HEK293T (cell line): ENCODE results near the gene KCNJ5.

Experiments
- CTCF ChIA-PET: fragments of 350-600 bp; formaldehyde crosslinking; extraction: SDS; loops from one replicate; lab custom pipeline; 2021; ENCODE audit warnings: antibody characterized with exemption, inconsistent platforms; lab: Yijun Ruan, JAX
- POLR2A ChIA-PET: fragments of 350-600 bp; formaldehyde crosslinking; extraction: SDS; loops from one replicate; lab custom pipeline; 2020; ENCODE audit warnings: antibody characterized with exemption, inconsistent platforms; lab: Yijun Ruan, JAX
- DNase-seq: peaks from one replicate; pipeline ENCODE4 v3.0.0; 2012; ENCODE audit warnings: mixed read lengths; ENCODE audit errors: extremely low spot score
- ARNT ChIP-seq: fragments of 450-650 bp; IDR thresholded peaks from 2 replicates; pipeline ENCODE4 v1.6.1; 2017; ENCODE audit warnings: mild to moderate bottlenecking
- BHLHE40 ChIP-seq: fragments of 450-650 bp; IDR thresholded peaks from 2 replicates; pipeline ENCODE4 v1.6.1; 2016; ENCODE audit warnings: mild to moderate bottlenecking, moderate library complexity, borderline replicate concordance
- CTBP1 ChIP-seq: fragments of 450-650 bp; IDR thresholded peaks from 2 replicates; pipeline ENCODE4 v1.6.1; 2016; ENCODE audit warnings: borderline replicate concordance
- ELF4 ChIP-seq: fragments of 450-650 bp; IDR thresholded peaks from 2 replicates; pipeline ENCODE4 v1.6.1; 2017; ENCODE audit warnings: antibody characterized with exemption
- FOXA1 ChIP-seq: fragments of 450-650 bp; IDR thresholded peaks from 2 replicates; pipeline ENCODE4 v1.6.1; 2016; ENCODE audit warnings: mild to moderate bottlenecking
- FOXK2 ChIP-seq: fragments of 450-650 bp; IDR thresholded peaks from 2 replicates; pipeline ENCODE4 v1.6.1; 2016; ENCODE audit warnings: mild to moderate bottlenecking
- FOXM1 ChIP-seq: fragments of 450-650 bp; IDR thresholded peaks from 2 replicates; pipeline ENCODE4 v1.6.1; 2017; ENCODE audit warnings: mild to moderate bottlenecking, borderline replicate concordance
- HDGF ChIP-seq: fragments of 450-650 bp; IDR thresholded peaks from 2 replicates; pipeline ENCODE4 v1.6.1; 2017; ENCODE audit warnings: antibody characterized with exemption, borderline replicate concordance
- L3MBTL2 ChIP-seq: fragments of 450-650 bp; conservative IDR thresholded peaks from 2 replicates; pipeline ENCODE4 v1.6.1; 2016; ENCODE audit warnings: mild to moderate bottlenecking
- LEF1 ChIP-seq: fragments of 450-650 bp; IDR thresholded peaks from 2 replicates; pipeline ENCODE4 v1.6.1; 2017; ENCODE audit warnings: mild to moderate bottlenecking, borderline replicate concordance
- NFRKB ChIP-seq: fragments of 450-650 bp; IDR thresholded peaks from 2 replicates; pipeline ENCODE4 v1.6.1; 2016; ENCODE audit warnings: mild to moderate bottlenecking, moderate library complexity
- SP1 ChIP-seq: fragments of 450-650 bp; IDR thresholded peaks from 2 replicates; pipeline ENCODE4 v1.6.1; 2017
- SUZ12 ChIP-seq: fragments of 450-650 bp; IDR thresholded peaks from 2 replicates; pipeline ENCODE4 v1.6.1; 2016; ENCODE audit warnings: mild to moderate bottlenecking
- TARDBP ChIP-seq: fragments of 450-650 bp; IDR thresholded peaks from 2 replicates; pipeline ENCODE4 v1.6.1; 2016
- ZNF384 ChIP-seq: fragments of 450-650 bp; IDR thresholded peaks from 2 replicates; pipeline ENCODE4 v1.6.1; 2016
- TF ChIP-seq, protein P1 (sequence below): fragments of 450-650 bp; IDR thresholded peaks from 2 replicates; pipeline ENCODE4 v1.6.1; 2016

Gene KCNJ5

DNA sequence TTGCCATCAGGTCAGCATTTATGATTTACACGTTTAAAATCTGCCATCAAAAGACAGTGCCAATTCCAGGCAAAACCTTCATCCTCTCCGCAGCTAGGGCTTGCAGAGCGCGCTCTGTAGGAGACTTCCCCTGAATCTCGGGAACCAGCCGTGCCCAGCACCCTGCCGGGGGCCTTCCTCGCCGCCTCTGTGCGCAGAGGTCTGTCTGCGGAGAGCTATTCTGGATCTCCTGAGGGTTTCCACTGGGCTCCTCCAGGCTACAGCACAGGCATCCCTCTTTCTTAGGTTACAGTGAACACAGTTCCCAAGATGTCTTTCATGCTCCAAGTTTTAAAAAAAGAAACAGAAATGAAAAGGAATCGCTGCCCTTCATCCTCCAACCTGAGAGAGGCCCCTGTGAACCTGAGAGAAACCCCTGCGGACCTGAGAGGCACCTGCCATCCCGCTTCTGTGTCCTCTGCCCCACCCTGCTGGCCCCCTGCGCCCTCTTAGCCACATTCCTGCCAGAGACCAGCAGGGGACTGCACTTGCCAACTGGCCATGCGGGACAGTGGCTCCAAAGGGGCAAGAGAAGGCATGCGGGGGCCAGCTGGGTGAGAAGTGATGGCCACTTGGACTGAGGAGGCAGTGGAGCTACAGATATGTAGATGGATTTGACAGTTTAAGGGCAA, 35.4 kb downstream of the KCNJ5 start:
- no peak for DNase-seq
- ChIA-PET CTCF (no interaction called here), POLR2A (no interaction called here)
- TF ChIP-seq CTBP1 = no peak
- TF ChIP-seq LEF1 = no peak
- no peak for TF ChIP-seq BHLHE40
- TF ChIP-seq FOXA1 = no peak
- no peak for TF ChIP-seq ELF4
- TF ChIP-seq NFRKB = no peak
- no peak for TF ChIP-seq L3MBTL2
- no peak for TF ChIP-seq HDGF
- no peak for TF ChIP-seq TARDBP
- no peak for TF ChIP-seq FOXM1
- TF ChIP-seq ZNF384 = no peak
- no peak for TF ChIP-seq ARNT
- TF ChIP-seq SP1 = no peak
- TF ChIP-seq SUZ12 = no peak

- TF ChIP-seq CTBP1 (no peak), L3MBTL2 (no peak), TARDBP (no peak), LEF1 (no peak), SUZ12 (no peak), NFRKB (no peak), HDGF (no peak), FOXA1 (no peak)
- TF ChIP-seq, protein P1, sequence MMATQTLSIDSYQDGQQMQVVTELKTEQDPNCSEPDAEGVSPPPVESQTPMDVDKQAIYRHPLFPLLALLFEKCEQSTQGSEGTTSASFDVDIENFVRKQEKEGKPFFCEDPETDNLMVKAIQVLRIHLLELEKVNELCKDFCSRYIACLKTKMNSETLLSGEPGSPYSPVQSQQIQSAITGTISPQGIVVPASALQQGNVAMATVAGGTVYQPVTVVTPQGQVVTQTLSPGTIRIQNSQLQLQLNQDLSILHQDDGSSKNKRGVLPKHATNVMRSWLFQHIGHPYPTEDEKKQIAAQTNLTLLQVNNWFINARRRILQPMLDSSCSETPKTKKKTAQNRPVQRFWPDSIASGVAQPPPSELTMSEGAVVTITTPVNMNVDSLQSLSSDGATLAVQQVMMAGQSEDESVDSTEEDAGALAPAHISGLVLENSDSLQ = no peak
- ChIA-PET CTCF (no interaction called here), POLR2A (no interaction called here)
- DNase-seq = no peak
These were observed 35.9 kb downstream of the KCNJ5 start for GRCh38 chr11:128927108-128927461.

- ChIA-PET POLR2A (no interaction called here), CTCF (interaction anchor here (1.2 kb wide), 1 partner anchor 42 kb away, joined by 3 read pairs; no protein-coding TSS in a partner anchor)
- no peak for DNase-seq
- TF ChIP-seq FOXA1 (no peak), NFRKB (no peak), CTBP1 (no peak), HDGF (no peak), FOXK2 (no peak), ARNT (no peak), TARDBP (no peak), ELF4 (no peak), SUZ12 (no peak), FOXM1 (no peak), BHLHE40 (no peak), L3MBTL2 (no peak), LEF1 (no peak)
- TF ChIP-seq, protein P1 = no peak
These were observed 36.7 kb downstream of the KCNJ5 start for GRCh38 chr11:128927683-128928336.

GRCh38 chr11:128928400-128928799, 37.2 kb downstream of the KCNJ5 start:
- CTCF ChIA-PET = interaction anchor here (1.2 kb wide), 1 partner anchor 43 kb away, joined by 3 read pairs; no protein-coding TSS in a partner anchor
- no peak for TF ChIP-seq ZNF384
- no peak for TF ChIP-seq FOXM1
- TF ChIP-seq LEF1 = no peak
- no peak for TF ChIP-seq ARNT
- no peak for TF ChIP-seq FOXK2
- TF ChIP-seq BHLHE40 = no peak
- no peak for TF ChIP-seq SP1
- TF ChIP-seq SUZ12 = no peak
- no peak for TF ChIP-seq FOXA1
- TF ChIP-seq ELF4 = no peak
- TF ChIP-seq CTBP1 = no peak
- TF ChIP-seq, protein P1 = no peak
- no peak for TF ChIP-seq HDGF
- no peak for TF ChIP-seq NFRKB
- no peak for TF ChIP-seq L3MBTL2
- DNase-seq = no peak
- POLR2A ChIA-PET = no interaction called here

DNA sequence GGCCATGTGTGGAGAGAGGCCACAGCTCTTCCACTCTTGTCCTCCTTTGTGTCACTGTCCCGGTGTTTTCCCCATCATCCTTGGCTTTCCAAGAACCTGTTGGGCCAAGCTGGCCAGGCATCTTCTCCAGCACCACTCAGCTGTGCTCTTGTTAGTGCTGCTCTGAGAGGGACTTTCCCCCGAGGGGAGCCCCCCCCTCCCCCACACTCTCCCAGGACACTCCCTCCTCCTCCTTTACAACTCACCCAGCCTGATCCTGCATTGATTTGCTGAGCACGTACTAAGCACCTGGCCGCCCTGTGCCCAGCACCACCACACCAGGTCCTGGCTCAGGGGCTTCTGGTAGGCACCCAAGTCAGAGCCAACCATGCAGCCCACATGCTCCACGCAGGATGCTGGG, 38.3 kb downstream of the KCNJ5 start:
- CTCF ChIA-PET = interaction anchor here (1.0 kb wide), 1 partner anchor 43 kb away, joined by 3 read pairs; no protein-coding TSS in a partner anchor
- DNase-seq = no peak
- TF ChIP-seq LEF1 (no peak), ZNF384 (no peak)
- POLR2A ChIA-PET = no interaction called here

GRCh38 chr11:128929991-128930390, 38.8 kb downstream of the KCNJ5 start:
- POLR2A ChIA-PET = no interaction called here
- no peak for TF ChIP-seq FOXA1
- TF ChIP-seq L3MBTL2 = no peak
- TF ChIP-seq BHLHE40 = no peak
- no peak for TF ChIP-seq FOXK2
- TF ChIP-seq SUZ12 = no peak
- TF ChIP-seq, protein P1 = no peak
- TF ChIP-seq LEF1 = no peak
- TF ChIP-seq ELF4 = no peak
- no peak for TF ChIP-seq FOXM1
- no peak for TF ChIP-seq HDGF
- TF ChIP-seq SP1 = no peak
- TF ChIP-seq TARDBP = no peak
- no peak for TF ChIP-seq CTBP1
- DNase-seq = no peak
- CTCF ChIA-PET = interaction anchor here (1.0 kb wide), 1 partner anchor 44 kb away, joined by 3 read pairs; no protein-coding TSS in a partner anchor
